ENCODE data around the gene MS4A8. TPM values are rescaled to one million over a fixed set of nuclear protein-coding genes. Genes with fewer than 3 reads are reported as not detected.

Gene MS4A8
- total and polyA plus RNA-seq, 2 of the 4 experiments (the other 2 are of a cell fraction) = not detected

DNA sequence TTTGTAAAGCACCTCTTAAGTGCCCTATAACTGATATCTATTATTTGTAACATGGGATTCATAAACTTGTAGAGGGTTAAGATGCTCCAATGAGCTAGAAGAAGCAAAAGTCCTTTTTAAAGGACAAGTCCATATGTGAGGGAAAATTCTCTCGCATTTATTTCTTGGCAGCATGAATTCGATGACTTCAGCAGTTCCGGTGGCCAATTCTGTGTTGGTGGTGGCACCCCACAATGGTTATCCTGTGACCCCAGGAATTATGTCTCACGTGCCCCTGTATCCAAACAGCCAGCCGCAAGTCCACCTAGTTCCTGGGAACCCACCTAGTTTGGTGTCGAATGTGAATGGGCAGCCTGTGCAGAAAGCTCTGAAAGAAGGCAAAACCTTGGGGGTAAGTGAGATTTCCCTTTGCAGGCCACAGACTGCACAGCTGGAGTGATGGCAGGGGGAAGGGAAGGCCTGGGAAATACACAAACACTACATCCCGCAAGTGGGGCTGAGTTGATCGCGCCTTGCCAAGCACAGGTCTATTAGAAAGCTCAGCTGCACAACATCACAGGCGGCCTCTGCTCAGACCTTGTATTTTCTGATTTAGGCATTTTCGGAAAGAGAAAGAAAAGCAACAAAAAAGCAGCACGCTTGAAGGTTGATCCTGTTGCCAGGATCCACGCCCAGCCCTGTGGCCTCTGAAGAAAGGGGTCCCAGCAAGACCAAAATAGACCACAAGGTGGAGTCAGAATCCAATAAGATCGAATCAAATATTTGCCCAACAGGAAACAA is 1.5 kb downstream of the MS4A8 start:
- intact Hi-C loops (cut with micrococcal nuclease) (no loop called here), dilution Hi-C loops (cut with HindIII; ENCODE audit: low sequenced_read_pairs, unreplicated experiment) (no loop called here), in situ Hi-C loops (cut with MboI; ENCODE audit: low sequenced_read_pairs) (no loop called here)
- Histone ChIP-seq H3K56ac (ENCODE audit: extremely low read depth, insufficient read depth, low read length) (no peak overlapping the region), H3K79me1 (ENCODE audit: low read depth in 1 of 2, low read length in 2 of 2) (no peaks in the 10 kb centered on the region), H3K4me1 (ENCODE audit: control insufficient read depth, insufficient read depth, low read length) (no peaks in the 10 kb centered on the region), H2AFZ (replicated peaks; ENCODE audit: low read length, poor library complexity) (no peak overlapping the region), H2BK20ac (ENCODE audit: low read depth, low read length) (no peak overlapping the region), H4K91ac (ENCODE audit: insufficient read depth, low read depth, low read length) (no peak overlapping the region), H2AK5ac (ENCODE audit: low read depth, low read length) (no peak overlapping the region), H3K14ac (replicated peaks; ENCODE audit: low read depth, low read length) (no peak overlapping the region), H3K9me3 (ENCODE audit: control insufficient read depth, insufficient read depth, low read length) (no peaks in the 10 kb centered on the region), H3K18ac (ENCODE audit: low read depth, low read length) (no peak overlapping the region), H3K4ac (ENCODE audit: low read depth, low read length) (no peak overlapping the region), H4K20me1 (ENCODE audit: insufficient read depth, low read length) (no peaks in the 10 kb centered on the region), H3K27ac (ENCODE audit: insufficient read depth, low read length) (no peak overlapping the region), H3K23ac (ENCODE audit: low read depth, low read length) (no peak overlapping the region), H3K27me3 (ENCODE audit: control insufficient read depth, insufficient read depth, low read length) (no peaks in the 10 kb centered on the region), H2BK5ac (ENCODE audit: low read depth, low read length, poor library complexity, severe bottlenecking) (no peak overlapping the region), H3K4me2 (ENCODE audit: low read depth, low read length) (no peak overlapping the region), H3K9me1 (ENCODE audit: insufficient read depth, low read length) (no peaks in the 10 kb centered on the region), H3K36me3 (ENCODE audit: control insufficient read depth, insufficient read depth, low read length) (no peaks in the 10 kb centered on the region), H2BK15ac (ENCODE audit: low read depth, low read length) (no peak overlapping the region), H3K9ac (ENCODE audit: low read depth, low read length) (no peak overlapping the region), H2BK120ac (ENCODE audit: low read depth, low read length) (no peak overlapping the region), H3K4me3 (ENCODE audit: insufficient read depth, low read depth, low read length) (no peak overlapping the region), H2AK9ac (replicated peaks; ENCODE audit: low read depth, low read length, poor library complexity) (no peak overlapping the region), H4K8ac (ENCODE audit: low read depth in 2 of 2, low read length in 2 of 2) (no peak overlapping the region), H4K5ac (ENCODE audit: low read depth, low read length) (no peak overlapping the region)
- TF ChIP-seq CHD1 (IDR thresholded peaks at IDR 0.05; ENCODE audit: low read depth, low read length) = no peak
- peak; percentile 47 for TF ChIP-seq MAFK (IDR thresholded peaks at IDR 0.05; ENCODE audit: low read depth, low read length)
- TF ChIP-seq, protein P1, sequence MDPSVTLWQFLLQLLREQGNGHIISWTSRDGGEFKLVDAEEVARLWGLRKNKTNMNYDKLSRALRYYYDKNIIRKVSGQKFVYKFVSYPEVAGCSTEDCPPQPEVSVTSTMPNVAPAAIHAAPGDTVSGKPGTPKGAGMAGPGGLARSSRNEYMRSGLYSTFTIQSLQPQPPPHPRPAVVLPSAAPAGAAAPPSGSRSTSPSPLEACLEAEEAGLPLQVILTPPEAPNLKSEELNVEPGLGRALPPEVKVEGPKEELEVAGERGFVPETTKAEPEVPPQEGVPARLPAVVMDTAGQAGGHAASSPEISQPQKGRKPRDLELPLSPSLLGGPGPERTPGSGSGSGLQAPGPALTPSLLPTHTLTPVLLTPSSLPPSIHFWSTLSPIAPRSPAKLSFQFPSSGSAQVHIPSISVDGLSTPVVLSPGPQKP (IDR thresholded peaks at IDR 0.05; ENCODE audit: borderline replicate concordance, low read depth, low read length) = no peak
- DNase-seq = no peak
- no peak for ATAC-seq (ENCODE audit: low read depth)
- ChIA-PET POLR2A (ENCODE audit: unreplicated experiment) (no interaction called here), CTCF (interaction anchor here (1.7 kb wide), 1 partner anchor 10 kb away, joined by 4 read pairs; no protein-coding TSS in a partner anchor)
- BruUV-seq (replicated peaks) = no TSS peak
- 19% methylated on average over 3 of the region's 14 CpGs; no CpG with 5 or more reads in 1 of the 2 experiments for WGBS, 2 experiments (ENCODE audit: extremely low coverage in 2 of 2, insufficient read length in 1 of 2)

Data from IMR-90 (cell line).